ENCODE measurements around the gene CENPF. TPM values are rescaled to one million over a fixed set of nuclear protein-coding genes. Genes with fewer than 3 reads are reported as not detected.

Gene CENPF
- total and polyA plus RNA-seq, 4 donors, result 1.2 to 9.7 (median 1.9) TPM

GRCh38 chr1:214660900-214661299 lies 57.9 kb downstream of the CENPF start:
- Histone ChIP-seq H3K4me3 (no peak overlapping the region), H3K27me3 (ENCODE audit: control insufficient read depth in 3 of 3, insufficient read depth in 3 of 3, low read length in 2 of 3) (no peaks in the 10 kb centered on the region), H3K36me3 (ENCODE audit: control insufficient read depth in 4 of 4, insufficient read depth in 4 of 4, low read length in 4 of 4) (peaks cover 0 to 23% (median 9%) of the 10 kb centered on the region in 4 donors), H3K27ac (ENCODE audit: low read depth in 1 of 2, low read length in 1 of 2) (no peak overlapping the region), H3K4me1 (ENCODE audit: control insufficient read depth in 5 of 5, insufficient read depth in 5 of 5, low read length in 5 of 5) (peaks cover 0 to 8% (median 0%) of the 10 kb centered on the region in 5 donors), H3K9ac (ENCODE audit: insufficient read depth in 1 of 2, low read length in 2 of 2) (no peak overlapping the region), H3K9me3 (ENCODE audit: control insufficient read depth in 4 of 4, insufficient read depth in 3 of 4, low read length in 3 of 4) (no peaks in the 10 kb centered on the region)
- TF ChIP-seq CTCF (IDR thresholded peaks at IDR 0.05; ENCODE audit: control extremely low read depth, extremely low read depth), result no peak
- ATAC-seq (ENCODE audit: insufficient read depth, low FRiP score) (no peak), DNase-seq (peak; percentile 85 to 94 (median 93))
- WGBS, 2 donors, result 73 to 75% methylated on average over 4 of the region's 4 CpGs

GRCh38 chr1:214662223-214662785 lies 59.3 kb downstream of the CENPF start:
- WGBS, 2 donors, result 90% methylated on average over 3 of the region's 3 CpGs
- H3K36me3 ChIP-seq (ENCODE audit: control insufficient read depth in 4 of 4, insufficient read depth in 4 of 4, low read length in 4 of 4), result peaks cover 0 to 17% (median 5%) of the 10 kb centered on the region in 4 donors
- no peaks in the 10 kb centered on the region for H3K9me3 ChIP-seq (ENCODE audit: control insufficient read depth in 4 of 4, insufficient read depth in 3 of 4, low read length in 3 of 4)
- no peak overlapping the region for H3K9ac ChIP-seq (ENCODE audit: insufficient read depth in 1 of 2, low read length in 2 of 2)
- H3K4me1 ChIP-seq (ENCODE audit: control insufficient read depth in 5 of 5, insufficient read depth in 5 of 5, low read length in 5 of 5), result peaks cover 0 to 8% (median 0%) of the 10 kb centered on the region in 5 donors
- H3K4me3 ChIP-seq, result no peak overlapping the region
- DNase-seq (peak in 1 of 3 donors; percentile 17), ATAC-seq (ENCODE audit: insufficient read depth, low FRiP score) (no peak)
- no peaks in the 10 kb centered on the region for H3K27me3 ChIP-seq (ENCODE audit: control insufficient read depth in 3 of 3, insufficient read depth in 3 of 3, low read length in 2 of 3)
- H3K27ac ChIP-seq (ENCODE audit: low read depth in 1 of 2, low read length in 1 of 2), result no peak overlapping the region
- TF ChIP-seq CTCF (IDR thresholded peaks at IDR 0.05; ENCODE audit: control extremely low read depth, extremely low read depth), result no peak

GRCh38 chr1:214664651-214665433 lies 61.8 kb downstream of the CENPF start:
- 95 to 97% methylated on average over 8 of the region's 8 CpGs for WGBS, 2 donors
- no peak for TF ChIP-seq CTCF (IDR thresholded peaks at IDR 0.05; ENCODE audit: control extremely low read depth, extremely low read depth)
- Histone ChIP-seq H3K9ac (ENCODE audit: insufficient read depth in 1 of 2, low read length in 2 of 2) (no peak overlapping the region), H3K4me1 (ENCODE audit: control insufficient read depth in 5 of 5, insufficient read depth in 5 of 5, low read length in 5 of 5) (peaks cover 0 to 14% (median 0%) of the 10 kb centered on the region in 5 donors), H3K9me3 (ENCODE audit: control insufficient read depth in 4 of 4, insufficient read depth in 3 of 4, low read length in 3 of 4) (no peaks in the 10 kb centered on the region), H3K36me3 (ENCODE audit: control insufficient read depth in 4 of 4, insufficient read depth in 4 of 4, low read length in 4 of 4) (peaks cover 0 to 13% (median 2%) of the 10 kb centered on the region in 4 donors), H3K27me3 (ENCODE audit: control insufficient read depth in 3 of 3, insufficient read depth in 3 of 3, low read length in 2 of 3) (no peaks in the 10 kb centered on the region), H3K27ac (ENCODE audit: low read depth in 1 of 2, low read length in 1 of 2) (no peak overlapping the region), H3K4me3 (no peak overlapping the region)
- ATAC-seq (ENCODE audit: insufficient read depth, low FRiP score), result no peak
- DNase-seq, result no peak
